H1 (cell line): Measurements from ENCODE around the gene RMRP. TPM values are rescaled to one million over a fixed set of nuclear protein-coding genes. Genes with fewer than 3 reads are reported as not detected.

ENCODE experiments used
- CTCF ChIA-PET: fragments of 300-600 bp; sonication (Branson Sonifier 250); formaldehyde crosslinking; loops from one replicate; lab custom pipeline; 2021; ENCODE audit not compliant: partially characterized antibody; lab: Charles Lee
- POLR2A ChIA-PET: fragments of 300-600 bp; sonication (Branson Sonifier 250); formaldehyde crosslinking; loops from one replicate; lab custom pipeline; 2021; ENCODE audit warnings: inconsistent platforms; ENCODE audit not compliant: partially characterized antibody; lab: Charles Lee
- DNase-seq, 2 experiments: peaks; one replicate each; pipeline versions ENCODE4 v3.0.0 to v3.0.0-alpha.2; 2010 to 2022; ENCODE audit warnings: low spot score in 2 of 2, low read depth in 1 of 2, mixed read lengths in 1 of 2
- FAIRE-seq: peaks from 2 replicates; lab custom pipeline; 2011; peaks lifted over from hg19 to GRCh38; lab: Jason Lieb, UNC
- H2AFZ ChIP-seq: 2 replicates; pipeline ENCODE4 v1.8.1; 2012; ENCODE audit warnings: low read length, inconsistent platforms
- H2AK5ac ChIP-seq: 2 replicates; pipeline ENCODE4 v1.6.1; 2013; ENCODE audit warnings: low read depth, low read length
- H2BK120ac ChIP-seq: replicated peaks from 2 replicates; pipeline ENCODE3; 2013; ENCODE audit warnings: low read depth, low read length, inconsistent platforms
- H2BK12ac ChIP-seq: 2 replicates; pipeline ENCODE4 v1.6.1; 2013; ENCODE audit warnings: low read depth, low read length
- H2BK15ac ChIP-seq: 2 replicates; pipeline ENCODE4 v1.6.1; 2013; ENCODE audit warnings: low read length
- H2BK20ac ChIP-seq: 2 replicates; pipeline ENCODE4 v1.6.1; 2013; ENCODE audit warnings: low read length
- H2BK5ac ChIP-seq: 2 replicates; pipeline ENCODE4 v1.6.1; 2013; ENCODE audit warnings: low read depth, low read length
- H3K14ac ChIP-seq: 2 replicates; pipeline ENCODE4 v1.6.1; 2013; ENCODE audit warnings: inconsistent platforms; ENCODE audit not compliant: insufficient read length
- H3K18ac ChIP-seq: 2 replicates; pipeline ENCODE4 v1.6.1; 2013; ENCODE audit warnings: low read length; ENCODE audit errors: extremely low read depth
- H3K23ac ChIP-seq: 2 replicates; pipeline ENCODE4 v1.6.1; 2013; ENCODE audit warnings: inconsistent platforms; ENCODE audit not compliant: insufficient read length
- H3K23me2 ChIP-seq: 2 replicates; pipeline ENCODE4 v1.6.1; 2013; ENCODE audit warnings: low read depth, low read length
- H3K27ac ChIP-seq: 2 replicates; pipeline ENCODE4 v1.6.1; 2011; ENCODE audit warnings: low read depth, low read length, inconsistent platforms
- H3K27me3 ChIP-seq, 4 experiments: replicated peaks in 1 of 4; 1 replicate in 1 of 4; 2 replicates in 3 of 4; pipeline versions ENCODE4 v1.6.1 to v1.8.1; 2011 to 2013; ENCODE audit warnings: low read length in 3 of 4, mild to moderate bottlenecking in 3 of 4, inconsistent platforms in 2 of 4, mixed read lengths in 2 of 4, moderate library complexity in 1 of 4; ENCODE audit not compliant: control insufficient read depth in 3 of 4, insufficient read depth in 3 of 4; ENCODE audit errors: extremely low read depth in 1 of 4
- H3K36me3 ChIP-seq, 4 experiments: 2 replicates each; pipeline versions ENCODE4 v1.6.1 to v1.8.1; 2011 to 2013; ENCODE audit warnings: mild to moderate bottlenecking in 4 of 4, low read length in 3 of 4, moderate library complexity in 2 of 4, control low read depth in 1 of 4, inconsistent platforms in 1 of 4; ENCODE audit not compliant: insufficient read depth in 4 of 4, control insufficient read depth in 2 of 4
- H3K4ac ChIP-seq: replicated peaks from 2 replicates; pipeline ENCODE3; 2013; ENCODE audit warnings: low read length, low read depth, mixed read lengths, inconsistent platforms; ENCODE audit not compliant: insufficient read length
- H3K4me1 ChIP-seq, 4 experiments: replicated peaks in 1 of 4; 1 replicate in 1 of 4; 2 replicates in 3 of 4; pipeline versions ENCODE4 v1.6.1 to v1.8.1; 2011 to 2013; ENCODE audit warnings: low read length in 3 of 4, inconsistent platforms in 2 of 4, mixed read lengths in 1 of 4; ENCODE audit not compliant: insufficient read depth in 4 of 4, control insufficient read depth in 3 of 4
- H3K4me2 ChIP-seq, 2 experiments: 2 replicates each; pipeline versions ENCODE4 v1.6.1 to v1.8.1; 2011 to 2013; ENCODE audit warnings: low read depth in 2 of 2, low read length in 2 of 2, control low read depth in 1 of 2, inconsistent platforms in 1 of 2, mild to moderate bottlenecking in 1 of 2; ENCODE audit not compliant: insufficient read depth in 1 of 2
- H3K4me3 ChIP-seq, 4 experiments: fragments of 200-600, 300-600 bp in 1 of 4; sonication (generic), shearing (Covaris generic), sonication (Bioruptor Twin) in 1 of 4; 2 replicates each; pipeline versions ENCODE4 v1.5.1 to v1.8.1; 2011 to 2016; ENCODE audit warnings: low read length in 4 of 4, low read depth in 3 of 4, control low read depth in 2 of 4, inconsistent platforms in 2 of 4, mild to moderate bottlenecking in 2 of 4, mixed read lengths in 1 of 4, moderate library complexity in 1 of 4; ENCODE audit not compliant: insufficient read depth in 2 of 4; ENCODE audit errors: extremely low read depth in 1 of 4
- H3K56ac ChIP-seq: replicated peaks from 2 replicates; pipeline ENCODE3; 2013; ENCODE audit warnings: low read depth, mild to moderate bottlenecking, mixed read lengths, low read length, inconsistent platforms; ENCODE audit not compliant: insufficient read length
- H3K79me1 ChIP-seq: 2 replicates; pipeline ENCODE4 v1.6.1; 2013; ENCODE audit warnings: low read depth, low read length, control low read depth
- H3K79me2 ChIP-seq, 2 experiments: 2 replicates each; pipeline versions ENCODE4 v1.6.1 to v1.8.1; 2012 to 2013; ENCODE audit warnings: low read length in 2 of 2, mild to moderate bottlenecking in 2 of 2, inconsistent platforms in 1 of 2; ENCODE audit not compliant: insufficient read depth in 2 of 2, control insufficient read depth in 1 of 2
- H3K9ac ChIP-seq, 4 experiments: replicated peaks in 1 of 4; 1 replicate in 1 of 4; 2 replicates in 3 of 4; pipeline versions ENCODE4 v1.6.1 to v1.8.1; 2011 to 2013; ENCODE audit warnings: low read depth in 3 of 4, low read length in 3 of 4, control low read depth in 2 of 4, mild to moderate bottlenecking in 2 of 4, moderate library complexity in 2 of 4, inconsistent platforms in 1 of 4; ENCODE audit errors: extremely low read depth in 1 of 4
- H3K9me3 ChIP-seq, 2 experiments: 2 replicates each; pipeline versions ENCODE4 v1.6.1 to v1.8.1; 2012 to 2013; ENCODE audit warnings: mild to moderate bottlenecking in 2 of 2, moderate library complexity in 2 of 2, control low read depth in 1 of 2, inconsistent platforms in 1 of 2, low read depth in 1 of 2, low read length in 1 of 2, mixed read lengths in 1 of 2; ENCODE audit not compliant: insufficient read depth in 2 of 2
- H4K20me1 ChIP-seq, 2 experiments: replicated peaks in 1 of 2; 2 replicates each; pipeline versions ENCODE3 to v1.8.1; 2011 to 2013; ENCODE audit warnings: inconsistent platforms in 2 of 2, low read length in 2 of 2, mild to moderate bottlenecking in 1 of 2; ENCODE audit not compliant: insufficient read depth in 2 of 2, control insufficient read depth in 1 of 2
- H4K5ac ChIP-seq: 2 replicates; pipeline ENCODE4 v1.6.1; 2013; ENCODE audit warnings: low read length, low read depth, mixed read lengths, inconsistent platforms; ENCODE audit not compliant: insufficient read length
- H4K8ac ChIP-seq: 2 replicates; pipeline ENCODE4 v1.8.0; 2013; ENCODE audit warnings: mild to moderate bottlenecking, moderate library complexity, low read length, inconsistent platforms; ENCODE audit not compliant: insufficient read depth; ENCODE audit errors: extremely low read depth
- H4K91ac ChIP-seq: replicated peaks from 2 replicates; pipeline ENCODE3; 2013; ENCODE audit warnings: low read length, mixed read lengths, inconsistent platforms; ENCODE audit not compliant: insufficient read length
- HDAC6 ChIP-seq: IDR thresholded peaks from one replicate; pipeline ENCODE4 v1.7.1; 2012; ENCODE audit warnings: low read depth, mild to moderate bottlenecking, inconsistent platforms, low read length, moderate library complexity
- MAFK ChIP-seq: IDR thresholded peaks from 2 replicates; pipeline ENCODE4 v1.6.1; 2012; ENCODE audit warnings: low read depth, mild to moderate bottlenecking, improper control_type of control experiment, low read length
- WGBS, 2 experiments: shearing (Covaris generic) in 1 of 2; methylation state at CpG; one replicate each; pipeline versions ENCODE4 v1.1.6 to v1.1.7; 2013 to 2015; ENCODE audit warnings: low lambda C conversion rate in 2 of 2, mixed read lengths in 2 of 2, inconsistent platforms in 1 of 2, low coverage in 1 of 2, missing lambda C conversion rate in 1 of 2; ENCODE audit not compliant: insufficient replicate concordance in 2 of 2, insufficient coverage in 1 of 2, insufficient read length in 1 of 2; ENCODE audit errors: extremely low coverage in 1 of 2, missing lambda C conversion rate in 1 of 2; 5-methylcytosine and 5-hydroxymethylcytosine counted together
- polyA plus RNA-seq, 7 experiments: library from polyadenylated mRNA; depleted of rRNA in 3 of 7; stranded (reverse) in 5 of 7; unstranded in 2 of 7; fragments of >200 nt in 5 of 7; fragments of 200-250 nt in 2 of 7; gene quantifications; 1 replicate in 5 of 7; 2 replicates in 1 of 7; 4 replicates in 1 of 7; pipeline versions ENCODE4 v1.2.1 to v1.2.3, GENCODE V29; 2011 to 2013; ENCODE audit warnings: missing spikeins in 2 of 7, mixed read lengths in 2 of 7
- total RNA-seq: library from RNA; stranded (reverse); fragmentation: NEBNext Ultra II Directional; extraction: Animal tissue kit (Norgen Biotek cat#: 25700); gene quantifications from 2 replicates; pipeline ENCODE4 v1.2.1, GENCODE V29; 2021
- TF ChIP-seq, protein P1 (sequence below): IDR thresholded peaks from 2 replicates; pipeline ENCODE4 v1.6.1; 2012; ENCODE audit warnings: low read length, inconsistent platforms

RMRP gene
- total and polyA plus RNA-seq, 2 of the 8 experiments (the other 6 are each of a cell fraction or from before 2014, with no cell fraction given), result 169 to 14,987 TPM

DNA sequence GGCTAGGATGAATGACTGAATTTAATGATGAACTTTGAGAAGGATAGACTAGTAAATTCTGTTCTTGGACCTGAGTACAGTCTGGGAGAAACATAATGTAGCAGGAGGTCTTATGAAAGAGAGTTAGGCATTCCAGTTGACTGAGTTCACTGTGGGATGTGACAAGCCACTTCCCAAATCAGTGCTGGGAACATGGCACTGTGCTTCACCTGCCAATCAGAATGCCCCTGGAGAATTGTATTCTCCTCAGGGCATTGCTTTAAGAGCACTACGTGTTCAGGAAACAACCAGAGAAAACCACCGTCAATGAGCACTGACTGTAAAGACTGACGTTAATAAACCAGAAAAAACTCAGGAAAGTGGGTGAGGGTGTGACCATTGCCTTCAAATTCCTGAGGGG lies 1.5 kb upstream of the RMRP start:
- no peak overlapping the region for H2BK12ac ChIP-seq
- no peak overlapping the region for H2BK120ac ChIP-seq
- no peak overlapping the region for H2BK15ac ChIP-seq
- H3K79me1 ChIP-seq, result peaks cover 2% of the 10 kb centered on the region; the same call in 1 of the 2 replicates
- H2AFZ ChIP-seq, result no peak overlapping the region
- H3K14ac ChIP-seq, result no peak overlapping the region
- H3K4me3 ChIP-seq, result peak overlapping the region in 3 of 4 experiments; percentile 70 to 92 (median 87); a peak in 5 of 8 replicates
- H3K4ac ChIP-seq, result no peak overlapping the region
- DNase-seq, result no peak
- TF ChIP-seq, protein P1, sequence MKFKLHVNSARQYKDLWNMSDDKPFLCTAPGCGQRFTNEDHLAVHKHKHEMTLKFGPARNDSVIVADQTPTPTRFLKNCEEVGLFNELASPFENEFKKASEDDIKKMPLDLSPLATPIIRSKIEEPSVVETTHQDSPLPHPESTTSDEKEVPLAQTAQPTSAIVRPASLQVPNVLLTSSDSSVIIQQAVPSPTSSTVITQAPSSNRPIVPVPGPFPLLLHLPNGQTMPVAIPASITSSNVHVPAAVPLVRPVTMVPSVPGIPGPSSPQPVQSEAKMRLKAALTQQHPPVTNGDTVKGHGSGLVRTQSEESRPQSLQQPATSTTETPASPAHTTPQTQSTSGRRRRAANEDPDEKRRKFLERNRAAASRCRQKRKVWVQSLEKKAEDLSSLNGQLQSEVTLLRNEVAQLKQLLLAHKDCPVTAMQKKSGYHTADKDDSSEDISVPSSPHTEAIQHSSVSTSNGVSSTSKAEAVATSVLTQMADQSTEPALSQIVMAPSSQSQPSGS, result no peak
- TF ChIP-seq HDAC6 (no peak), MAFK (no peak)
- TF ChIP-seq, all 59 proteins: peak for 0
- Histone ChIP-seq H3K23ac (no peak overlapping the region), H3K23me2 (peaks cover 10% of the 10 kb centered on the region), H3K9ac (no peak overlapping the region; a peak in 1 of 7 replicates), H3K27ac (no peak overlapping the region), H4K8ac (no peak overlapping the region), H3K4me1 (peaks cover 0 to 3% (median 2%) of the 10 kb centered on the region in 4 experiments), H2AK5ac (no peak overlapping the region), H3K36me3 (peaks cover 6 to 32% (median 13%) of the 10 kb centered on the region in 4 experiments), H3K27me3 (peaks cover 0 to 7% (median 0%) of the 10 kb centered on the region in 4 experiments; a peak in 1 of 7 replicates), H2BK20ac (no peak overlapping the region), H2BK5ac (no peak overlapping the region), H4K5ac (no peak overlapping the region), H3K56ac (no peak overlapping the region), H4K91ac (no peak overlapping the region), H3K4me2 (peak overlapping the region; percentile 77 to 92; a peak in 3 of 4 replicates), H4K20me1 (peaks cover 2 to 6% of the 10 kb centered on the region in 2 experiments), H3K79me2 (no peaks in the 10 kb centered on the region; a peak in 1 of 4 replicates), H3K18ac (no peak overlapping the region), H3K9me3 (no peaks in the 10 kb centered on the region)
- FAIRE-seq, result no peak
- CTCF ChIA-PET, result interaction anchor here (0.9 to 15.9 kb wide), 11 partner anchors 11 to 97 kb away, joined by 3 to 347 read pairs (median 9); partner anchors contain the start of genes CA9, CREB3, SIT1 and TLN1
- 97% methylated on average over 3 of the region's 3 CpGs; no CpG with 5 or more reads in 1 of the 2 experiments for WGBS, 2 experiments
- POLR2A ChIA-PET, result interaction anchor here (1.0 to 7.9 kb wide), 7 partner anchors 10 to 69 kb away, joined by 3 to 84 read pairs (median 6); partner anchors contain the start of gene TPM2
